Ureter (tissue), 1 donor: ENCODE measurements around the gene SHE. TPM values are rescaled to one million over a fixed set of nuclear protein-coding genes. Genes with fewer than 3 reads are reported as not detected.
A peak's percentile ranks its signal among the peaks of the same experiment; 100 is the strongest.

Source experiments
- DNase-seq: peaks from one replicate; pipeline ENCODE4 v3.0.0-alpha.2; 2020; ENCODE audit warnings: low spot score
- total RNA-seq: library from RNA; stranded (reverse); gene quantifications from one replicate; pipeline ENCODE4 v1.2.4, GENCODE V29; 2023
- donor health status: DM: yes; HTN: yes; CAD: no.

The SHE gene
- total RNA-seq, 1 donor from 2014 or later, result 13.3 TPM

GRCh38 chr1:154479764-154480421 is 22.3 kb downstream of the SHE start:
- peak; percentile 79 for DNase-seq

GRCh38 chr1:154478639-154479038 is 23.6 kb downstream of the SHE start:
- DNase-seq, result no peak

- no peak for DNase-seq
These were observed 24.2 kb downstream of the SHE start for GRCh38 chr1:154478013-154478412.

GRCh38 chr1:154476791-154477190 is 25.4 kb downstream of the SHE start:
- no peak for DNase-seq

GRCh38 chr1:154474802-154475201 is 27.4 kb downstream of the SHE start:
- DNase-seq, result no peak

GRCh38 chr1:154471304-154471703 is 30.9 kb downstream of the SHE start:
- DNase-seq, result no peak

GRCh38 chr1:154469844-154470560 is 32.2 kb downstream of the SHE start:
- no peak for DNase-seq

GRCh38 chr1:154468535-154469250 is 33.5 kb downstream of the SHE start:
- no peak for DNase-seq

GRCh38 chr1:154467434-154468102 is 34.6 kb downstream of the SHE start:
- no peak for DNase-seq

GRCh38 chr1:154466921-154467417 is 35.2 kb downstream of the SHE start:
- no peak for DNase-seq

- DNase-seq, result no peak
These were observed 36.0 kb downstream of the SHE start for GRCh38 chr1:154466206-154466605.

GRCh38 chr1:154465621-154466195 is 36.5 kb downstream of the SHE start:
- DNase-seq, result no peak

GRCh38 chr1:154463512-154463990 is 38.7 kb downstream of the SHE start:
- no peak for DNase-seq

- DNase-seq, result no peak
These were observed 41.4 kb downstream of the SHE start for GRCh38 chr1:154460695-154461260.

- no peak for DNase-seq
These were observed 43.1 kb downstream of the SHE start for GRCh38 chr1:154459080-154459479.

- no peak for DNase-seq
These were observed 45.6 kb downstream of the SHE start for GRCh38 chr1:154456631-154457030.

- DNase-seq, result no peak
These were observed 47.7 kb downstream of the SHE start for GRCh38 chr1:154454386-154455120.

GRCh38 chr1:154453574-154454352 is 48.4 kb downstream of the SHE start:
- no peak for DNase-seq

- DNase-seq, result no peak
These were observed 49.1 kb downstream of the SHE start for GRCh38 chr1:154453161-154453560.

GRCh38 chr1:154448331-154448811 is 53.8 kb downstream of the SHE start:
- DNase-seq, result no peak
